CD4-positive, alpha-beta T cell treated with Interleukin-15 for 1 hour (primary cell): ENCODE measurements around the gene HSD17B1.
"Not testable (repeated sequence)": the region's sequence is repeated elsewhere in the genome, so short reads cannot be mapped to it uniquely, and the experiment has no call there.

Experiments used
- DNase-seq: peaks from one replicate; pipeline ENCODE4 v3.0.0-alpha.2; 2020

HSD17B1 gene

DNA sequence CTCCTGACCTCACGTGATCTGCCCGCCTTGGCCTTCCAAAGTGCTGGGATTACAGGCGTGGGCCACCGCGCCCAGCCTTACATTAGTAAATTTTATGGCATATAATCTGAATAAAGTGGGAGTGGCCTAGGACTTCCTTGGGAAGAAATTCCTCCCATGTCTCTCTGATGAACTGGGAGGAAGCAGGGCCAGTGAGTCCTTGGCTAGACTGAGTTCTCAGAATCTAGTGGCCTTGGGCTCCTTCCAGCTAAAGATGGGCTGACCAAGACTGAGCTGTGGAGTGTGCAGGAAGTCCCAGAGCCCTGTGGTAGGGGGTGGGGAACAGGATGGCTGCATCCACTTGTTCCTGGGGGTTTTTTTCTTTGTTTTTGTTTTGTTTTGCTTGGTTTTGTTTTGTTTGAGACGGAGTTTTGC is 26.7 kb upstream of the HSD17B1 start:
- no peak for DNase-seq

DNA sequence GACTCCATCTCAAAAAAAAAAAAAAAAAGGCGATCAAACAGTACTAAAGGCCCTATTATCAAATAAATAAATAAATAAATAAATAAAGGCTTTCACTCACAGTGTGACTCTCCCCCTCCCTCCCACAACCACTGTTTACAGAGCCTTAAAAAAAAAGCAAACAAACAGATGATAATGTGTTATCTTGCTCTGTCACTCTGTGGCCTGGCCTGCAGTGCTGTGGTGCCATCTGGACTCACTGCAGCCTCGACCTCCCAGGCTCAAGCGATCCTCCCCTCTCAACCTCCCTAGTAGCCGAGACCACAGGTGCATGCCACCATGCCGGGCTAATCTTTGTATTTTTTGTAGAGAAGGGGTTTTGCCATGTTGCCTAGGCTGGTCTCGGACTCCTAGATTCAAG is 24.8 kb upstream of the HSD17B1 start:
- no peak for DNase-seq

DNA sequence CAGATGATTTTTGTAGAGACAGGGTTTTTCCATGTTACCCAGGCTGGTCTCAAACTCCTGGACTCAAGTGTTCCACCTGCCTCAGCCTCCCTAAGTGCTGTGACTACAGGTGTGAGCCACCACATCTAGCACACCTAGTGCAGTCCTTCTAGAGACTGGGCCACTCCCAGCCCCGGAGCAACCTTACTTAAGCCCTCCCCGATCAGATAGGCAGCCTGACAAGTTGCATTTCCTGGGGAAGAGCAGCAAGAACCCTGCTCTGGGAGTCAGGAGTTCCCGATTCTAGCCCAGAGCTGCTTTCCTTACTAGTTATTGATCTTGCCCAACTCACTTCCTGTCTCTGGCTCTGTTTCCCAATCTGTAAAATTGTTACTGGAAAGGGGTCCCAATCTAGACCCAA is 23.7 kb upstream of the HSD17B1 start:
- DNase-seq, result no peak

DNA sequence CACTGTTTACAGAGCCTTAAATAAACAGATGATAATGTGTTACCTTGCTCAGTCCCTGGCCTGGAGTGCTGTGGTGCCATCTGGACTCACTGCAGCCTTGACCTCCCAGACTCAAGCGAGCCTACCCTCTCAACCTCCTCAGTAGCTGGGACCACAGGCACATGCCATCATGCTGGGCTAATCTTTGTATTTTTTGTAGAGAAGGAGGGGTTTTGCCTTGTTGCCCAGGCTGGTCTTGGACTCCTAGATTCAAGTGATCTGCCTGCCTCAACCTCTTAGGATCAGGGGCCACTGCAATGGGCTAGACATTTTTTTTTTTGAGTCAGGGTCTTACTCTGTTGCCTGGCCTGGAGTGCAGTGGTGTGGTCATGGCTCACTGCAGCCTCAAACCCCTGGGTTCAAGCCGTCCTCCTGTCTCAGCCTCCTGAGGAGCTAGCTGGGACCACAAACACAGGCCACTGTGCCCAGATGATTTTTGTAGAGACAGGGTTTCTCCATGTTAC is 21.7 kb upstream of the HSD17B1 start:
- DNase-seq, result no peak

- peak; percentile 57 for DNase-seq
Observed at GRCh38 chr17:42531455-42532354, 21.0 kb upstream of the HSD17B1 start.

- DNase-seq, result no peak
Observed at GRCh38 chr17:42535155-42536047, 17.3 kb upstream of the HSD17B1 start.

DNA sequence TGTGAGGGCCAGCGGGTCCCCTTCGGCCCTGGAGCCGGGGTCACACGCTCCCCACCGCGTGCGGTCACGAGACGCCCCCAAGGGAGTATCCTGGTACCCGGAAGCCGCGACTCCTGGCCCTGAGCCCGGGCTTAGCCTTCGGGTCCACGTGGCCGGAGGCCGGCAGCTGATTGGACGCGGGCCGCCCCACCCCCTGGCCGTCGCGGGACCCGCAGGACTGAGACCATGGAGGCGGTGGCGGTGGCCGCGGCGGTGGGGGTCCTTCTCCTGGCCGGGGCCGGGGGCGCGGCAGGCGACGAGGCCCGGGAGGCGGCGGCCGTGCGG is 16.7 kb upstream of the HSD17B1 start, which contains the start of gene NAGLU:
TSS of gene NAGLU (plus strand) at position 194 of the 324 bp plus-strand sequence. CDS start at position 226, 32 bp downstream.
- DNase-seq, result peak; percentile 84

GRCh38 chr17:42536372-42537155 is 16.2 kb upstream of the HSD17B1 start:
- DNase-seq, result peak; percentile 65

DNA sequence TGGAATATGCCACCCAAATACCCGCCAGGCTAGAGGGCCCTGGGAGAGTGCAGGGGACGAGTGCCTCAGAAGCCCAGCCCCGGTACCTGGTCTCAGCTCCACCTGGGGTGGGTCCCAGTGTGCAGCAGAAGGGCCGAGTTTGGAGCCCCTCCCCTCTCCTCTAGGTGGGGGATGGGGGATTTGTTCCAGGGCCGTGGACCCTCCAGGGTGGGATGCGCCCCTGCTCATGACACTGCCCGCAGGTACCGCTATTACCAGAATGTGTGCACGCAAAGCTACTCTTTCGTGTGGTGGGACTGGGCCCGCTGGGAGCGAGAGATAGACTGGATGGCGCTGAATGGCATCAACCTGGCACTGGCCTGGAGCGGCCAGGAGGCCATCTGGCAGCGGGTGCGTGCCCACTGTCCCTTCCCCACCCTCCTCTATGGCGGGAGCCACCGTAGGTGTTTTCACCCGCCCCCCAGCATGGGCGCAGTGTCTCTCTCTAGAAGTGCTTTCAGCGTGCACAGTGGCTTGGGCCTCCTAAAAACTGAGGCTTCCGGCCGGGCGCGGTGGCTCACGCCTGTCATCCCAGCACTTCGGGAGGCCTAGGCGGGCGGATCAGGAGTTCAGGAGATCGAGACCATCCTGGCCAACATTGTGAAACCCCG is 15.4 kb upstream of the HSD17B1 start:
- DNase-seq, result no peak

DNA sequence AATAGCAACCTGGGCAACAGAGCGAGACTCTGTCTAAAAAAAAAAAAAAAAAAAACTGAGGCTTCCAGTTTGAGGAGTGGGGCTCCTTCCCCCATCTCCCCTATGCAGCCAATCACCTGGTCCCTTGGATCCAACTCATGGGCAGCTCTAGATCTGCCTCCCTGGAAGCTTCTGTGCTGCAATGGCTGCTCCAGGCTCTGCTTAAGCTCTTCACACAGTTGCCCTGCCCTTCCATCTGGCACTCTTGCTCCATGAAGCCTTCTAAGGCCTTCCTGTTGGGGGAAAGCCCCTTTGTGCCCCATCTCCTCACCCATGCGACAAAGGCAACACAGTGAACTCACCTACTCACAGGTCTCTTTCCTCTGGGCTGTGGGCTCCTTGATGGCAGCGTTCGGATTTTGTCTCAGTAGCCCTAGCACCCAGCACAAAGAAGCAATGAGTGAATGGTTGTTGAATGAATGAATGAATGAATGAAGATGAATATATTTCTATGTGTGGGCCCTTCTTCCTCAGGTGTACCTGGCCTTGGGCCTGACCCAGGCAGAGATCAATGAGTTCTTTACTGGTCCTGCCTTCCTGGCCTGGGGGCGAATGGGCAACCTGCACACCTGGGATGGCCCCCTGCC is 14.8 kb upstream of the HSD17B1 start:
- DNase-seq, result no peak

GRCh38 chr17:42538482-42538881 is 14.2 kb upstream of the HSD17B1 start:
- DNase-seq, result no peak

DNA sequence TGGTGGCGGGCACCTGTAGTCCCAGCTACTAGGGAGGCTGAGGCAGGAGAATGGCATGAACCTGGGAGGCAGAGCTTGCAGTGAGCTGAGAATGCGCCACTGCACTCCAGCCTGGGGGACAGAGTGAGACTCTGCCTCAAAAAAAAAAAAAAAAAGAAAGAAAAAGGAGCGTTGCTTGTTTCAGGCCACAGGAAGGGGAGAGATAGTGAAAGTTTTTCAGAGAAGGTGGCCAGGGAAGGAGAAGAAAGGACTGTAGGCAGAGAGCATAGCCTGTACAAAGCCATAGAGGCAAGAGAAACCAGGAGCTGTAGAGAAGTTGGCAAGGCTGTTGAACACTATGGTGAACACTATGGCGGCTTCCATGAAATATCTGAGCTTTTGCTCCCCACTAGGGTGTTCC is 12.2 kb upstream of the HSD17B1 start:
- DNase-seq, result not testable (repeated sequence)

DNA sequence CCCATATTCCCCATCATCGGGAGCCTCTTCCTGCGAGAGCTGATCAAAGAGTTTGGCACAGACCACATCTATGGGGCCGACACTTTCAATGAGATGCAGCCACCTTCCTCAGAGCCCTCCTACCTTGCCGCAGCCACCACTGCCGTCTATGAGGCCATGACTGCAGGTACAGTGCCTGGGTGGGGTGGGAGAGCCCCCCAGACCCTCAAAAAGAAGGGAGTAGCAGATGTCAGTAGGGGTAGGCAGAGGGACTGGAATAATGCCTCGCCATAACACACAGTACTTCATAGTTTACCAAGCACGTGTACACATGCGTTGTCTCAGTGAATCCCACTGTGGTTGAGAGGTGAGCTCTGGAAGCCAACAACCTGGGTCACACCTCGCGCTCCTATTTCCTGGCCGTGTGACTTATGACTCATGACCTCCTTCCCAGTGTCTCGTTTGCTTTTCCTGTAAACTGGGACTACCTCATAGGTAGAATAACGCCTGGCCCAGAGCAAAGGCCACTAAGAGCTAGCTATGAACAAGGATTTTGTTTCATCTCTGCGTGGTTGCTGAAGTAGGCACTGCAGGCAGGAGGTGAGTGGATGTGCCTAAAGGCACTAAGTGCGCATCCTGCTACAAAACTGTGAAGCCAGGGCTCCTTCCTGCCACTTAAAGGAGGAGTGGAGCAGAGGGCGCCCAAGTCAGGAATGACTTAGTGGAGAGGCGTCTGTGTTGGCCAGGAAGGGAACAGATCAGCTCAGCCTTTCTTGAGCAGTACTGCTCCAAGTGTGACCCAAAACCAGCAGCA is 11.5 kb upstream of the HSD17B1 start:
- DNase-seq, result no peak

DNA sequence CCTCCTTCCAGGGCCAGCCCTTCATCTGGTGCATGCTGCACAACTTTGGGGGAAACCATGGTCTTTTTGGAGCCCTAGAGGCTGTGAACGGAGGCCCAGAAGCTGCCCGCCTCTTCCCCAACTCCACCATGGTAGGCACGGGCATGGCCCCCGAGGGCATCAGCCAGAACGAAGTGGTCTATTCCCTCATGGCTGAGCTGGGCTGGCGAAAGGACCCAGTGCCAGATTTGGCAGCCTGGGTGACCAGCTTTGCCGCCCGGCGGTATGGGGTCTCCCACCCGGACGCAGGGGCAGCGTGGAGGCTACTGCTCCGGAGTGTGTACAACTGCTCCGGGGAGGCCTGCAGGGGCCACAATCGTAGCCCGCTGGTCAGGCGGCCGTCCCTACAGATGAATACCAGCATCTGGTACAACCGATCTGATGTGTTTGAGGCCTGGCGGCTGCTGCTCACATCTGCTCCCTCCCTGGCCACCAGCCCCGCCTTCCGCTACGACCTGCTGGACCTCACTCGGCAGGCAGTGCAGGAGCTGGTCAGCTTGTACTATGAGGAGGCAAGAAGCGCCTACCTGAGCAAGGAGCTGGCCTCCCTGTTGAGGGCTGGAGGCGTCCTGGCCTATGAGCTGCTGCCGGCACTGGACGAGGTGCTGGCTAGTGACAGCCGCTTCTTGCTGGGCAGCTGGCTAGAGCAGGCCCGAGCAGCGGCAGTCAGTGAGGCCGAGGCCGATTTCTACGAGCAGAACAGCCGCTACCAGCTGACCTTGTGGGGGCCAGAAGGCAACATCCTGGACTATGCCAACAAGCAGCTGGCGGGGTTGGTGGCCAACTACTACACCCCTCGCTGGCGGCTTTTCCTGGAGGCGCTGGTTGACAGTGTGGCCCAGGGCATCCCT is 9.3 kb upstream of the HSD17B1 start:
- no peak for DNase-seq

DNA sequence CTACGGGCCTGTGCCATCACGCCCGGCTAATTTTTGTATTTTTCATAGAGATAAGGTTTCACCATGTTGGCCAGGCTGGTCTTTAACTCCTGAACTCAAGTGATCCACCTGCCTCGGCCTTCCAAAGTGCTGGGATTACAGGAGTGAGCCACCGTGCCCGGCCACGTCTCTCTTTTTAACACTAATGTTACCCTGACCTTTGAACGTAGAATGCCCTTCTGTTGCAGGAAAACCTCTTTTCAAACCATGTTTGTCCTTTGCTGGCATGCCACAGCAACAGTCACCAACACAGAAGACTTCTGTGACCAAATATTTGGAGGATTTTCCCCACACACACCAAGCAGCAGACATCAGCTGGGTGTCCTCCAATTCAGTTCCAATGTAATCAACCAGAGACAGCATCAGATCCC is 7.8 kb upstream of the HSD17B1 start:
- DNase-seq, result no peak

DNA sequence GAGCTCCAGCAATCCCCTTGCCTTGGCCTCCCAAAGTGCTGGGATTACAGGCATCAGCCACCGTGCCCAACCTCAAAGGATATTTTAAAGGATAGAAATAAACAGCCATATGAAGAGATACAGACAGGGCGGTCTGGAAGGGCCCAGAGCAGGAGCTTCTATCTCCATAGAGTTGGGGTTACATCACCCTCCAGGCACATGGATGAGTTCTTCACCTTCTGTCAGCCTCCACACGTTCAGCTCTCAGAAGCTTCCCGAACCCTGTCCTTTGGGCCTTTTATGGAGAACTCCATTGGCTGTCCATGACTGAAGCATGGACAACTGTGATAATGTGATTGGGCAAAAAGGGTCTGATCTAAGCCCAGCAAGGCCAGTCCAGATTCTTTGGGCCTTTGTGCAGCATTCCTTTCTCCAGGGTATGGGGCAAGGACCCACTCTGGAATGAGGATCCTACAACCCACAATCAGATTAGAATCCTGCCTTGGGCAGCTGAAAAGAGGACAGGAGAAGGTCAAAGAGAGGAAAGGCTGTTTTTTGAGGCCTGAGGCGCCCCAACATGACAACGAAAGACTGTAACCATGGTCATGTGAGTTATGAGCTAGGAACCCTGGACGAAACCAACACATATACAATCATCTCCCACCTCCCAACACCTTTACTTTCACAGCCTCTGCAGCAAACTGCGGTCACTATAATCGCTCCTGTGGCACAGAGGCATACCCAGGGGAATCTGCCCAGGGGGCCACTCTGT is 6.8 kb upstream of the HSD17B1 start:
- not testable (repeated sequence) for DNase-seq

DNA sequence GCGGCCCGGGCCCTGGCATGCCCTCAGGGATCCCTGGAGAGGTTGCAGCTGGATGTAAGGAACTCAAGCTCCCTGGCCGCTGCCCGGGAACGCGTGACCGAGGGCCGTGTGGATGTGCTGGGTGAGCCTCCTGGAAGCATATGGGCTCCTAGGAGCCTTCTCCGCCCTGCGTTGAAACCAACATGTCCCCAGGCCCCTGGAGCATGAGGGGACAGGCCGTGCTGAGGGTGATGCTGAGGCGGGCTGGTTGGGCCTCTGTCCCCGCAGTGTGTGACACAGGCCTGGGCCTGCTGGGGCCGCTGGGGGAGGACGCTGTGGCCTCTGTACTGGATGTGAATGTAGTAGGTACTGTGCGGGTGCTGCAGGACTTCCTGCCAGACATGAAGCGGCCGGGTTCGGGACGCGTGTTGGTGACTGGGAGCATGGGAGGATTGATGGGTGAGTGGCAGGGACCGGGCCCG is 5.7 kb upstream of the HSD17B1 start:
- no peak for DNase-seq

DNA sequence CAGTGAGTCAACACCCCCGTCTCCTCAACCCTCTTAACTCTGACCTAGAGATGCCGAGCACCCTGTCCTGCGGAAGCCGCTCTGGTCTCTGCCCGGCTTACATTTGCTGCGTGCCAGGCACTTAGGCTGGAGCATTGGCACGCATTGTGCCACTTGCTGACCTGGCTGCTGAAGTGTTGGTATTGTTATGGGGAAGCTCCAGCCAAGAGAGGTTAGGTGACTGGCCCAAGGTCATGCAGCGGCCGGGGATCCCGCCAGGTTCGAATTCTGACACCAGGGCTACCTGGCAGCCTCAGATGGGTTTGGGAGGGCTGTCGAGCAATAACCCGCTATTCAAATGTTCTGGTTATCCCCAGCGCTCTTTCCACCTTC is 5.0 kb upstream of the HSD17B1 start:
- DNase-seq, result no peak
